ENCODE data around the gene RPS27A. TPM values are rescaled to one million over a fixed set of nuclear protein-coding genes. Genes with fewer than 3 reads are reported as not detected.
A peak's percentile ranks its signal among the peaks of the same experiment; 100 is the strongest.
"Not testable (repeated sequence)": the region's sequence is repeated elsewhere in the genome, so short reads cannot be mapped to it uniquely, and the experiment has no call there.

The RPS27A gene
- total and polyA plus RNA-seq, 2 experiments from 2014 or later, result 775 to 1,144 TPM

DNA sequence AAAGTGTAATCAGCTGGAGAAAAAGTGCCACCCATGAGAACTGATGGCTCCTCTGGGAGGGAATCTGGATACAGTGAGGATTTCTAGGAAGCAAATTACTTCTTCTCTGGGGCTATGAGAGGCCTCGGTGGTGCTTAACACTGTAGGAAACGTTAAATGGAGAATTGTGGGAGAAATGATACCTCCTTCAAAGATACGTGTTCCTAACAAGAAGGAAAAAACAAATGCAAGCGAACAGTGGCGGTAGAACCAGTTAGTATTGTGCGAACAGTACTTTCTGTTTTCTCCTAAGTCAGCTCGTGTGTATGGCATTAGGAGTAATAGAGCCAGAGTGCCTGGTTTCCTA, 37.1 kb downstream of the RPS27A start:
- peak overlapping the region; percentile 94 for H3K4me3 ChIP-seq
- H2AFZ ChIP-seq, result peak overlapping the region; percentile 99
- no peaks in the 10 kb centered on the region for H4K20me1 ChIP-seq (ENCODE audit: insufficient read depth)
- no peaks in the 10 kb centered on the region for H3K9me3 ChIP-seq (ENCODE audit: low read depth)
- H3K27me3 ChIP-seq (replicated peaks; ENCODE audit: insufficient read depth), result no peaks in the 10 kb centered on the region
- peak overlapping the region; percentile 90 for H3K4me2 ChIP-seq (ENCODE audit: unreplicated experiment)
- no peaks in the 10 kb centered on the region for H3K9me2 ChIP-seq (ENCODE audit: insufficient read depth)
- H3K9ac ChIP-seq, result peak overlapping the region; percentile 92
- peaks cover 19% of the 10 kb centered on the region; the same call in 1 of the 2 replicates for H3K79me2 ChIP-seq (ENCODE audit: insufficient read depth)
- no peaks in the 10 kb centered on the region; the same call in 1 of the 2 replicates for H3K36me3 ChIP-seq (ENCODE audit: low read depth)
- 36 to 42% methylated on average over 7 of the region's 7 CpGs for WGBS, 2 experiments (ENCODE audit: low coverage in 1 of 2, low lambda C conversion rate in 2 of 2, missing lambda C conversion rate in 2 of 2)
- in situ Hi-C loops (cut with MboI), result no loop called here
- peak overlapping the region; percentile 69 for H3K27ac ChIP-seq
- no peak for TF ChIP-seq EZH2phosphoT487 (IDR thresholded peaks at IDR 0.05; ENCODE audit: insufficient read depth, low read depth)
- no peak for TF ChIP-seq EZH2 (IDR thresholded peaks at IDR 0.05; ENCODE audit: insufficient read depth, poor library complexity, severe bottlenecking)
- H3K4me1 ChIP-seq (ENCODE audit: insufficient read depth), result no peaks in the 10 kb centered on the region; the same call in none of the 2 replicates
- H3F3A ChIP-seq (ENCODE audit: insufficient read depth), result no peaks in the 10 kb centered on the region
- DNase-seq, result peak; percentile 22

- H3K9ac ChIP-seq; H3K9me2 ChIP-seq (ENCODE audit: insufficient read depth); H3K9me3 ChIP-seq (ENCODE audit: low read depth); H3K79me2 ChIP-seq (ENCODE audit: insufficient read depth); H3K27me3 ChIP-seq (replicated peaks; ENCODE audit: insufficient read depth); H3K4me2 ChIP-seq (ENCODE audit: unreplicated experiment); H2AFZ ChIP-seq; H4K20me1 ChIP-seq (ENCODE audit: insufficient read depth); H3K4me3 ChIP-seq; in situ Hi-C loops (cut with MboI); H3K27ac ChIP-seq; H3F3A ChIP-seq (ENCODE audit: insufficient read depth); H3K36me3 ChIP-seq (ENCODE audit: low read depth); DNase-seq; H3K4me1 ChIP-seq (ENCODE audit: insufficient read depth): not testable (repeated sequence)
- WGBS, 2 experiments (ENCODE audit: low coverage in 1 of 2, low lambda C conversion rate in 2 of 2, missing lambda C conversion rate in 2 of 2), result 86 to 95% methylated on average over 2 of the region's 2 CpGs
Observed at GRCh38 chr2:55274346-55274745, 41.9 kb downstream of the RPS27A start.

GRCh38 chr2:55277310-55277709, 44.8 kb downstream of the RPS27A start:
- H3K36me3 ChIP-seq (ENCODE audit: low read depth), result no peaks in the 10 kb centered on the region
- H3K27me3 ChIP-seq (replicated peaks; ENCODE audit: insufficient read depth), result no peaks in the 10 kb centered on the region
- in situ Hi-C loops (cut with MboI), result no loop called here
- DNase-seq, result no peak
- no peak overlapping the region for H3K9ac ChIP-seq
- no peaks in the 10 kb centered on the region for H3F3A ChIP-seq (ENCODE audit: insufficient read depth)
- H4K20me1 ChIP-seq (ENCODE audit: insufficient read depth), result no peaks in the 10 kb centered on the region
- no peaks in the 10 kb centered on the region for H3K79me2 ChIP-seq (ENCODE audit: insufficient read depth)
- H3K4me3 ChIP-seq, result no peak overlapping the region
- TF ChIP-seq EZH2 (IDR thresholded peaks at IDR 0.05; ENCODE audit: insufficient read depth, poor library complexity, severe bottlenecking), result no peak
- TF ChIP-seq EZH2phosphoT487 (IDR thresholded peaks at IDR 0.05; ENCODE audit: insufficient read depth, low read depth), result no peak
- H3K27ac ChIP-seq, result no peak overlapping the region
- 70 to 73% methylated on average over 3 of the region's 3 CpGs for WGBS, 2 experiments (ENCODE audit: low coverage in 1 of 2, low lambda C conversion rate in 2 of 2, missing lambda C conversion rate in 2 of 2)
- no peaks in the 10 kb centered on the region for H3K9me3 ChIP-seq (ENCODE audit: low read depth)
- no peak overlapping the region for H3K4me2 ChIP-seq (ENCODE audit: unreplicated experiment)
- H3K9me2 ChIP-seq (ENCODE audit: insufficient read depth), result no peaks in the 10 kb centered on the region
- H3K4me1 ChIP-seq (ENCODE audit: insufficient read depth), result no peaks in the 10 kb centered on the region
- no peak overlapping the region for H2AFZ ChIP-seq

DNA sequence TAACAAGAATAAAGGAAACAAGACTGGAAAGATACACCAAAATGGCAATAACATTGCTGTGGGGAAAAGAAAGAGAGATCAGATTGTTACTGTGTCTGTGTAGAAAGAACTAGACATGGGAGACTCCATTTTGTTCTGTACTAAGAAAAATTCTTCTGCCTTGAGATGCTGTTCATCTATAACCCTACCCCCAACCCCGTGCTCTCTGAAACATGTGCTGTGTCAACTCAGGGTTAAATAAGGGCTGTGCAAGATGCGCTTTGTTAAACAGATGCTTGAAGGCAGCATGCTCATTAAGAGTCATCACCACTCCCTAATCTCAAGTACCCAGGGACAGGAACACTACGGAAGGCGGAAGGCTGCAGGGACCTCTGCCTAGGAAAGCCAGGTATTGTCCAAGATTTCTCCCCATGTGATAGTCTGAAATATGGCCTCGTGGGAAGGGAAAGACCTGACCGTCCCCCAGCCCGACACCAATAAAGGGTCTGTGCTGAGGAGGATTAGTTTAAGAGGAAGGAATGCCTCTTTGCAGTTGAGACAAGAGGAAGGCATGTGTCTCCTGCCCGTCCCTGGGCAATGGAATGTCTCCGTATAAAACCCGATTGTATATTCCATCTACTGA, 46.8 kb downstream of the RPS27A start:
- H3K4me3 ChIP-seq; H3K9ac ChIP-seq; H3K9me2 ChIP-seq (ENCODE audit: insufficient read depth); H3K27ac ChIP-seq; H4K20me1 ChIP-seq (ENCODE audit: insufficient read depth); DNase-seq; in situ Hi-C loops (cut with MboI); H3K36me3 ChIP-seq (ENCODE audit: low read depth); H3K4me2 ChIP-seq (ENCODE audit: unreplicated experiment); H3K27me3 ChIP-seq (replicated peaks; ENCODE audit: insufficient read depth); H3K9me3 ChIP-seq (ENCODE audit: low read depth): not testable (repeated sequence)
- Histone ChIP-seq H2AFZ (peak overlapping the region; percentile 43), H3K4me1 (ENCODE audit: insufficient read depth) (peaks cover 11% of the 10 kb centered on the region; the same call in 1 of the 2 replicates), H3F3A (ENCODE audit: insufficient read depth) (peaks cover 13% of the 10 kb centered on the region; the same call in 1 of the 2 replicates), H3K79me2 (ENCODE audit: insufficient read depth) (peaks cover 19% of the 10 kb centered on the region)
- 14 to 24% methylated on average over 10 of the region's 10 CpGs for WGBS, 2 experiments (ENCODE audit: low coverage in 1 of 2, low lambda C conversion rate in 2 of 2, missing lambda C conversion rate in 2 of 2)

DNA sequence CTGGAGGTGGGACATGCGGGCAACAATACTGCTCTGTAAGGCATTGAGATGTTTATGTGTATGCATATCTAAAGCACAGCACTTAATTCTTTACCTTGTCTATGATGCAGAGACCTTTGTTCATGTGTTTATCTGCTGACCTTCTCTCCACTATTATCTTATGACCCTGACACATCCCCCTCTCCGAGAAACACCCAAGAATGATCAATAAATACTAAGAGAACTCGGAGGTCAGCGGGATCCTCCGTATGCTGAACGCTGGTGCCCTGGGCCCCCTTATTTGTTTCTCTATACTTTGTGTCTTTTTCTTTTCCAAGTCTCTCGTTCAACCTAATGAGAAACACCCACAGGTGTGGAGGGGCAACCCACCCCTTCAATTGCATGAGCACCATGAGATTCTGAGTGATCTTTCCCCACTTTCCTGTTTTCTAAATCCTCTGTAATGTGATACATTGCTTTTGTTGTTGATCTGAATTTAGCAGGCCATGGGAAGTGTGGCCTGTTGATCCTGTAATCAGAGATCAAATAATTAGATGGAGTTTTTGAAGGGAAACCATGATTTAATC, 47.5 kb downstream of the RPS27A start:
- H3K27me3 ChIP-seq (replicated peaks; ENCODE audit: insufficient read depth); H3K9me3 ChIP-seq (ENCODE audit: low read depth); H3K27ac ChIP-seq; H3K9me2 ChIP-seq (ENCODE audit: insufficient read depth); H3K9ac ChIP-seq; H3K4me3 ChIP-seq; DNase-seq; in situ Hi-C loops (cut with MboI); H3K4me2 ChIP-seq (ENCODE audit: unreplicated experiment); H2AFZ ChIP-seq; H3K36me3 ChIP-seq (ENCODE audit: low read depth); H4K20me1 ChIP-seq (ENCODE audit: insufficient read depth): not testable (repeated sequence)
- peaks cover 26% of the 10 kb centered on the region for H3K79me2 ChIP-seq (ENCODE audit: insufficient read depth)
- WGBS, 2 experiments (ENCODE audit: low coverage in 1 of 2, low lambda C conversion rate in 2 of 2, missing lambda C conversion rate in 2 of 2), result 67 to 71% methylated on average over 7 of the region's 7 CpGs
- peaks cover 17% of the 10 kb centered on the region; the same call in 1 of the 2 replicates for H3F3A ChIP-seq (ENCODE audit: insufficient read depth)
- peaks cover 11% of the 10 kb centered on the region; the same call in 1 of the 2 replicates for H3K4me1 ChIP-seq (ENCODE audit: insufficient read depth)

DNA sequence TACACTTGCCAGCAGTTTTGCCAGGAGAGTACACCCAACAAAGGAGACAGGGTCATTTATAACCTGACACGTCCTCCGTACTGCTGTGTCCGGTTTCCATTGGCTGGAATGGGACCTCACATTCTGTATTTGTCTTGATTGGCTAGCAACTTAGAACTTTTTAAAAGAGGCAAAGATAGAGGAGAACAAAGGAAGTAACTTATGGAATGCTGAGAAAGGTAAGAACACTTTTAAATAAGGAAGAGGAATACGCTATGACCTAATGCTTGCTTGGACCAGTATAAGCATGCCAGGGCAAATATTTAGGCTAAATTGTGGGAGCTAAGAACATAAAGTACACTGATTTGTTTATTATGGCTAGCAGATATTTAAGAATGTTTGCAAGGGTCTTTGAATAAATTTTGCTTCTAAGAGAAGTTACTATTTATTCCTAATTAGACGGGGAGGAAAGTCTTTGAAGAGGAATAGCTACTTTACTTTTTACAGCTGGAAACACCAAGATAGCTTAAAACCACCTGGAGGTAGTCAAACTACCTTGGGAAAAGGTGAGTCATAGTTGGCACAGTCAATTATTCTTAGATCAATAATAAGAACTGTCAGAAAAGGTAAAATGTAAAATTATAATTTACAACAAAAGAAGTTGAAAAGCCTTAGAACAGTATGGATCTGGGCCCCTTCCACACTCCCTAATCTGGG, 48.5 kb downstream of the RPS27A start:
- Histone ChIP-seq H3K4me2 (ENCODE audit: unreplicated experiment) (peak overlapping the region; percentile 72), H2AFZ (peak overlapping the region; percentile 79)
- not testable (repeated sequence) for H3K27me3 ChIP-seq (replicated peaks; ENCODE audit: insufficient read depth)

More for the DNA sequence above, 48.5 kb downstream of the RPS27A start:
- H3K4me3 ChIP-seq, result peak overlapping the region; percentile 78; the same call in 1 of the 2 replicates
- H3K9me3 ChIP-seq (ENCODE audit: low read depth); DNase-seq; in situ Hi-C loops (cut with MboI); H4K20me1 ChIP-seq (ENCODE audit: insufficient read depth); H3K9me2 ChIP-seq (ENCODE audit: insufficient read depth); H3K9ac ChIP-seq; H3K36me3 ChIP-seq (ENCODE audit: low read depth): not testable (repeated sequence)
- H3K4me1 ChIP-seq (ENCODE audit: insufficient read depth), result peaks cover 11% of the 10 kb centered on the region; the same call in 1 of the 2 replicates
- H3K27ac ChIP-seq, result peak overlapping the region; percentile 80
- WGBS, 2 experiments (ENCODE audit: low coverage in 1 of 2, low lambda C conversion rate in 2 of 2, missing lambda C conversion rate in 2 of 2), result 89 to 91% methylated on average over 5 of the region's 5 CpGs
- peaks cover 30% of the 10 kb centered on the region for H3K79me2 ChIP-seq (ENCODE audit: insufficient read depth)
- H3F3A ChIP-seq (ENCODE audit: insufficient read depth), result peaks cover 17% of the 10 kb centered on the region; the same call in 1 of the 2 replicates

Measured in GM23248 (cell line).